Measurements from ENCODE around the gene IGSF9B. TPM values are rescaled to one million over a fixed set of nuclear protein-coding genes. Genes with fewer than 3 reads are reported as not detected.

Gene IGSF9B
- total RNA-seq, 4 donors from 2014 or later, result 6.5 to 106 (median 29.1) TPM

DNA sequence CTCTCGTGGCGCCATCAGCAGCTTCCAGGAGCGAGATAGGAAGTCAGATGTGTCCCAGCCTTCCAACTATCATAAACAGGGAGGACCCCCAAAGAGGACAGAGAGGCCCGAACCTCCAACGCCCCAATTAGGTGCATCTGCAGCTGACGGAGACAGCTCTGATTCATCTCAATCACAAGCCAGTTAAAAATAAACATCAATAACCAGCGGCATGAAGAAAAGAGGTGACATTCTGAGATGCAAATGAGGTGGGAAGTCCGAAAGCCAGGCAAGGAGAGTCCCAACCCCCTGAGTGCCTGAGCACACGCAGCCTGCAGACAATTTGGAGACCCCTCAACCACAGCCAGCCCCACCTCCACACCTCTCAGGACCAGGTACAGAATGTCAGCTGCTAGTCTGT, 28.1 kb upstream of the IGSF9B start:
- Histone ChIP-seq H3K4me3 (no peak overlapping the region), H3K27ac (no peak overlapping the region), H3K4me1 (no peaks in the 10 kb centered on the region), H3K36me3 (no peaks in the 10 kb centered on the region), H3K27me3 (no peaks in the 10 kb centered on the region), H3K9me3 (no peaks in the 10 kb centered on the region)
- no peak for TF ChIP-seq CTCF (IDR thresholded peaks at IDR 0.05)
- no peak for TF ChIP-seq POLR2A (IDR thresholded peaks at IDR 0.05)
- no peak for DNase-seq
- intact Hi-C loops (cut with DNase I; ENCODE audit: low total_unique reads), result no loop called here

DNA sequence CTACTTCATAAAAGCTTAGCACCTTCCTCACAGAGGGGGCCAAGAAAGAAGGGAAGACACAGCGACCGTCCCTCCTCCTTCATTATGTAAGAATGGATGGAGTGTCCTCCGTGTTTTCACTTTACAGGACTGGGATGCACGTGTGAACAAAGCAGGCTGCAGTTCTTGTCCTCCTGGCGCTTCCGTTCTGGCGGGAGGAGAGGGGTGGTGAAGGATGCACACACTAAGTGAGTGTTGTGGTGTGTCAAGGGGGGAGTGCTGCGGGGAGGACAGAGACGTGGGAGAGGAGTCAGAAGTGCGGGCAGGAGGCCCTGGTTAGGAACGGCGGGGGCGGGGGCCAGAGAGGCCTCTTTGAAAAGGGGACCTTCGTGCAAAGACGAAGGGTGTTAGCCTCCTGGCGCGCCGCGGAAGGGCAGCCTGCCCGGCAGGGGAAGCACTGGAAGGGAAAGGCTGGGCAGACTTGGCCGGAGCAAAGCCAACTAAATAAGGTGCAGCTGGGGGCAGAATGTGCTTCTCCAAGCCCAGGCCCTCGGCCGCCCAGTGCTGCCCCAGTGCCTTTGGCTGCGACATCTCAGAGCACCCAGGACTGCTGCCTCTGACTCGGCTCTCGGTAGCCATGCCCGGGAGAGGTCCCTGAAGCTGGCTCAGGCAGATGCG, 27.0 kb upstream of the IGSF9B start:
- no peaks in the 10 kb centered on the region for H3K9me3 ChIP-seq
- H3K27ac ChIP-seq, result no peak overlapping the region
- H3K27me3 ChIP-seq, result no peaks in the 10 kb centered on the region
- DNase-seq, result no peak
- no peaks in the 10 kb centered on the region for H3K4me1 ChIP-seq
- TF ChIP-seq POLR2A (IDR thresholded peaks at IDR 0.05) (no peak), CTCF (IDR thresholded peaks at IDR 0.05) (no peak)
- H3K4me3 ChIP-seq, result no peak overlapping the region
- H3K36me3 ChIP-seq, result no peaks in the 10 kb centered on the region
- intact Hi-C loops (cut with DNase I; ENCODE audit: low total_unique reads), result no loop called here

DNA sequence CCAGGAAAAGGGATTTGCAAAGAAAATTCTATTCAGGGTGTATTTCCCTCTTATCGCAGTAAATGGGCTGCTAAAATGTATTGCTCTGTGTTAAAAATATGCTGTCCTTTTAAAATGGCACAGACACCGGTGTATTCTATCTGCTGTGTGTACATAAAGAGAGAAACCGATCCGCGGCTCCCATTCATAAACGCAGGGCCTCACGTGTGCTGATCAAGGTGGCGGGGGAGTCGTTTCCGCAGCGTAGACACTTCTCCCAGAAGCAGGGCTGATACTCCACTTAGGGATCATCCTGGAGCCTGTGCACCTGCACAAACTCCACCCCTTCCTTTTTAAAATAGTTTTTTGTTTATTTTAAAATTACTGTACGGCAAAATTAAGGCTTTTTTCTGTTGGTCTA, 26.1 kb upstream of the IGSF9B start:
- Histone ChIP-seq H3K4me1 (no peaks in the 10 kb centered on the region), H3K27ac (no peak overlapping the region), H3K9me3 (no peaks in the 10 kb centered on the region), H3K36me3 (no peaks in the 10 kb centered on the region), H3K27me3 (no peaks in the 10 kb centered on the region), H3K4me3 (no peak overlapping the region)
- TF ChIP-seq CTCF (IDR thresholded peaks at IDR 0.05) (no peak), POLR2A (IDR thresholded peaks at IDR 0.05) (no peak)
- intact Hi-C loops (cut with DNase I; ENCODE audit: low total_unique reads), result no loop called here
- DNase-seq, result no peak

DNA sequence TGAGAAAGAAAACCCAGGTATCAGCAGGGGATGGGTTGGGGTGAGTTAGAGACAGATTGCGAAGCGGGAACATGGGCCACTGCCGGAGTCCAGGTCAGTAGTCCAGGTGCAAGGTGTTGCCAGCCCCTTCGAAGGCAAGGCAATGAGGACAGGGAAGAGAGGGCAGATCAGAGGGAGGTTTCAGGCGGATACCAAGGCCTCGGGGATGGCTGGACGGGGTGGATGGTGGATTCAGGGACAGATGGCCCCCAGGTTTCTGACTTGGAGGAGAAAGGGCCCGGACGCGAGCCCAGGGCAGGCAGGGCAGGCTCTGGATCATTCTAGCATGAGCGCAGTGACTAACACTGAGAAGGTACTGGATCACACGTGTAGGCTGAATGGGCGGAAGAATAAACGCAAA, 25.4 kb upstream of the IGSF9B start:
- Histone ChIP-seq H3K9me3 (no peaks in the 10 kb centered on the region), H3K27me3 (no peaks in the 10 kb centered on the region), H3K27ac (peak overlapping the region in 1 of 2 donors; percentile 51), H3K36me3 (no peaks in the 10 kb centered on the region), H3K4me3 (no peak overlapping the region), H3K4me1 (no peaks in the 10 kb centered on the region)
- no peak for DNase-seq
- no peak for TF ChIP-seq POLR2A (IDR thresholded peaks at IDR 0.05)
- intact Hi-C loops (cut with DNase I; ENCODE audit: low total_unique reads), result no loop called here

DNA sequence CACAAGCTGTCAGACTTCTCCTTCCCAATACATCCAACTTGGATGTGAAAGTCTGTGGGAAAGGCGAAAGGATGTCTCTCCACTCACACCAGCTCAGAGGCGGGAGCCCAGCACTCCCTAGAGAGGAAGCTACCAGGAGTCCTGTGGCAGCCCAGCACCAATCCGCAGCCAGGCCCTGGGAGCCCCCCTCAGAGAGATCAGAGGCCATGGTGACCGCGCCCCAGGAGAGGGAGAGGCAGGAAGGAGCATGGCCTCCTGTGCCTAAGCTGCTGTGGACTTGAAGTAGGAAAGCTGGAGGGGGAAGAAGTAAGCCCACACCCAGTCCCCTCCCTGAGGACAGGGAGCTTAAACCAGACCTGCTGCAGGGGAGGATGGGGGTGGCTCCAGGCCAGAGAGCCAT, 24.4 kb upstream of the IGSF9B start:
- H3K4me1 ChIP-seq, result no peaks in the 10 kb centered on the region
- no peak overlapping the region for H3K4me3 ChIP-seq
- peak in 1 of 2 donors; percentile 58 for DNase-seq
- H3K27ac ChIP-seq, result peak overlapping the region in 1 of 2 donors; percentile 51
- TF ChIP-seq POLR2A (IDR thresholded peaks at IDR 0.05), result no peak
- TF ChIP-seq CTCF (IDR thresholded peaks at IDR 0.05), result no peak
- intact Hi-C loops (cut with DNase I; ENCODE audit: low total_unique reads), result no loop called here
- no peaks in the 10 kb centered on the region for H3K36me3 ChIP-seq
- H3K27me3 ChIP-seq, result no peaks in the 10 kb centered on the region
- H3K9me3 ChIP-seq, result no peaks in the 10 kb centered on the region

- H3K27ac ChIP-seq, result peak overlapping the region in 1 of 2 donors; percentile 37
Observed at GRCh38 chr11:133980665-133981064, 23.9 kb upstream of the IGSF9B start.

More at GRCh38 chr11:133980665-133981064, 23.9 kb upstream of the IGSF9B start:
- Histone ChIP-seq H3K27me3 (no peaks in the 10 kb centered on the region), H3K4me3 (no peak overlapping the region), H3K4me1 (no peaks in the 10 kb centered on the region), H3K9me3 (no peaks in the 10 kb centered on the region), H3K36me3 (no peaks in the 10 kb centered on the region)
- DNase-seq, result no peak
- TF ChIP-seq POLR2A (IDR thresholded peaks at IDR 0.05), result no peak
- TF ChIP-seq CTCF (IDR thresholded peaks at IDR 0.05), result no peak
- intact Hi-C loops (cut with DNase I; ENCODE audit: low total_unique reads), result no loop called here

Measured in uterus (tissue), 4 donors.